H9 (cell line): Measurements from ENCODE around the gene BICRAL. TPM values are rescaled to one million over a fixed set of nuclear protein-coding genes. Genes with fewer than 3 reads are reported as not detected.

ENCODE experiments used
- DNase-seq: peaks from one replicate; pipeline ENCODE4 v3.0.0-alpha.2; 2017
- H2AFZ ChIP-seq: one replicate; pipeline ENCODE4 v1.6.1; 2013; ENCODE audit warnings: mild to moderate bottlenecking, low read length, control low read depth, moderate library complexity
- H2AK5ac ChIP-seq: 2 replicates; pipeline ENCODE4 v1.6.1; 2013; ENCODE audit warnings: low read length, control low read depth, mixed read lengths; ENCODE audit not compliant: insufficient read length
- H2BK120ac ChIP-seq: one replicate; pipeline ENCODE4 v1.6.1; 2013; ENCODE audit warnings: low read depth, mild to moderate bottlenecking, low read length, control low read depth, inconsistent platforms; ENCODE audit not compliant: poor library complexity, severe bottlenecking
- H2BK12ac ChIP-seq: 2 replicates; pipeline ENCODE4 v1.6.1; 2013; ENCODE audit warnings: low read length, control low read depth, mixed read lengths, low read depth; ENCODE audit not compliant: insufficient read length
- H2BK15ac ChIP-seq: 2 replicates; pipeline ENCODE4 v1.6.1; 2013; ENCODE audit warnings: low read depth, low read length, control low read depth
- H2BK20ac ChIP-seq: one replicate; pipeline ENCODE4 v1.6.1; 2013; ENCODE audit warnings: low read depth, mild to moderate bottlenecking, low read length, control low read depth, inconsistent platforms; ENCODE audit not compliant: poor library complexity, severe bottlenecking
- H2BK5ac ChIP-seq: 2 replicates; pipeline ENCODE4 v1.6.1; 2013; ENCODE audit warnings: low read length, control low read depth, mixed read lengths; ENCODE audit not compliant: insufficient read length
- H3K14ac ChIP-seq: 2 replicates; pipeline ENCODE4 v1.6.1; 2013; ENCODE audit warnings: low read length, control low read depth; ENCODE audit not compliant: insufficient read depth
- H3K18ac ChIP-seq: 2 replicates; pipeline ENCODE4 v1.6.1; 2013; ENCODE audit warnings: low read depth, mild to moderate bottlenecking, mixed read lengths, low read length, control low read depth; ENCODE audit not compliant: insufficient read length
- H3K23ac ChIP-seq: 2 replicates; pipeline ENCODE4 v1.6.1; 2013; ENCODE audit warnings: low read length, control low read depth, mixed read lengths, low read depth; ENCODE audit not compliant: insufficient read length
- H3K23me2 ChIP-seq: 2 replicates; pipeline ENCODE4 v1.6.1; 2013; ENCODE audit warnings: low read depth, mild to moderate bottlenecking, mixed read lengths, low read length, control low read depth; ENCODE audit not compliant: insufficient read length, poor library complexity, severe bottlenecking
- H3K27ac ChIP-seq: 2 replicates; pipeline ENCODE4 v1.5.1; 2013; ENCODE audit warnings: low read length, control low read depth, mixed read lengths, low read depth; ENCODE audit not compliant: insufficient read length
- H3K27me3 ChIP-seq: 2 replicates; pipeline ENCODE4 v1.6.1; 2013; ENCODE audit warnings: low read length, control low read depth, inconsistent platforms; ENCODE audit not compliant: insufficient read depth
- H3K4ac ChIP-seq: 2 replicates; pipeline ENCODE4 v1.6.1; 2013; ENCODE audit warnings: low read depth, mild to moderate bottlenecking, control low read depth, inconsistent platforms, low read length, moderate library complexity
- H3K4me1 ChIP-seq: 2 replicates; pipeline ENCODE4 v1.6.1; 2013; ENCODE audit warnings: low read length, control low read depth, inconsistent platforms; ENCODE audit not compliant: insufficient read depth
- H3K4me2 ChIP-seq: 2 replicates; pipeline ENCODE4 v1.6.1; 2013; ENCODE audit warnings: low read length, control low read depth, mixed read lengths; ENCODE audit not compliant: insufficient read length, insufficient read depth
- H3K56ac ChIP-seq: 2 replicates; pipeline ENCODE4 v1.6.1; 2013; ENCODE audit warnings: low read depth, mild to moderate bottlenecking, mixed read lengths, low read length, control low read depth; ENCODE audit not compliant: insufficient read length
- H3K79me1 ChIP-seq: 2 replicates; pipeline ENCODE4 v1.6.1; 2013; ENCODE audit warnings: low read depth, mild to moderate bottlenecking, moderate library complexity, low read length, control low read depth, inconsistent platforms; ENCODE audit not compliant: insufficient read depth, poor library complexity, severe bottlenecking
- H3K79me2 ChIP-seq: 2 replicates; pipeline ENCODE4 v1.6.1; 2013; ENCODE audit warnings: low read length, control low read depth, inconsistent platforms; ENCODE audit not compliant: insufficient read depth
- H3K9ac ChIP-seq: 2 replicates; pipeline ENCODE4 v1.6.1; 2013; ENCODE audit warnings: low read length, control low read depth, mixed read lengths; ENCODE audit not compliant: insufficient read length; ENCODE audit errors: extremely low read depth
- H3K9me3 ChIP-seq: one replicate; pipeline ENCODE4 v1.6.1; 2013; ENCODE audit warnings: low read depth, low read length, inconsistent platforms; ENCODE audit not compliant: control insufficient read depth
- H3T11ph ChIP-seq: one replicate; pipeline ENCODE4 v1.6.1; 2013; ENCODE audit warnings: mild to moderate bottlenecking, low read length, control low read depth, inconsistent platforms
- H4K20me1 ChIP-seq: one replicate; pipeline ENCODE4 v1.6.1; 2013; ENCODE audit not compliant: control insufficient read depth, insufficient read length, insufficient read depth
- H4K5ac ChIP-seq: 2 replicates; pipeline ENCODE4 v1.6.1; 2013; ENCODE audit warnings: low read depth, mild to moderate bottlenecking, mixed read lengths, low read length, control low read depth; ENCODE audit not compliant: insufficient read length
- H4K8ac ChIP-seq: replicated peaks from 2 replicates; pipeline ENCODE4 v1.6.1; 2013; ENCODE audit warnings: low read length, control low read depth, mixed read lengths, low read depth; ENCODE audit not compliant: insufficient read length
- H4K91ac ChIP-seq: 2 replicates; pipeline ENCODE4 v1.6.1; 2013; ENCODE audit warnings: low read depth, mild to moderate bottlenecking, moderate library complexity, mixed read lengths, low read length, control low read depth; ENCODE audit not compliant: insufficient read length
- H3K27ac Mint-ChIP-seq, 3 experiments: 2 replicates in 2 of 3; 3 replicates in 1 of 3; pipeline ENCODE4 v1.8.0; 2020 to 2021; ENCODE audit warnings: mixed read lengths in 3 of 3, mild to moderate bottlenecking in 1 of 3, moderate library complexity in 1 of 3
- H3K27me3 Mint-ChIP-seq: 2 replicates; pipeline ENCODE4 v1.8.0; 2021; ENCODE audit warnings: low read depth, mild to moderate bottlenecking, moderate library complexity, mixed read lengths
- H3K36me3 Mint-ChIP-seq, 3 experiments: 2 replicates in 2 of 3; 3 replicates in 1 of 3; pipeline ENCODE4 v1.8.0; 2020 to 2021; ENCODE audit warnings: low read depth in 3 of 3, mixed read lengths in 3 of 3; ENCODE audit not compliant: insufficient read depth in 1 of 3
- H3K4me1 Mint-ChIP-seq, 2 experiments: 2 replicates each; pipeline ENCODE4 v1.8.0; 2020; ENCODE audit warnings: mixed read lengths in 2 of 2
- H3K4me3 Mint-ChIP-seq, 2 experiments: 2 replicates in 1 of 2; 3 replicates in 1 of 2; pipeline ENCODE4 v1.8.0; 2020 to 2021; ENCODE audit warnings: mild to moderate bottlenecking in 2 of 2, mixed read lengths in 2 of 2, moderate library complexity in 1 of 2
- H3K9me3 Mint-ChIP-seq, 2 experiments: 2 replicates in 1 of 2; 3 replicates in 1 of 2; pipeline ENCODE4 v1.8.0; 2020; ENCODE audit warnings: mild to moderate bottlenecking in 2 of 2, mixed read lengths in 2 of 2, moderate library complexity in 1 of 2
- CTCF ChIP-seq: fragments of 200-600 bp; sonication (generic); conservative IDR thresholded peaks from 3 replicates; pipeline ENCODE4 v1.8.0; 2021; ENCODE audit warnings: antibody characterized with exemption, mild to moderate bottlenecking
- WGBS: extraction: QIAGEN DNeasy Blood & Tissue Kit; methylation state at CpG from one replicate; pipeline ENCODE4 v1.1.7; 2013; ENCODE audit warnings: missing lambda C conversion rate, low lambda C conversion rate, mixed read lengths; ENCODE audit not compliant: insufficient read length; ENCODE audit errors: extremely low coverage; 5-methylcytosine and 5-hydroxymethylcytosine counted together
- total RNA-seq: library from RNA; stranded (reverse); gene quantifications from 2 replicates; pipeline ENCODE4 v1.2.1, GENCODE V29; 2021

Gene BICRAL
- total RNA-seq, 1 experiment from 2014 or later = 9.8 TPM

- no peak overlapping the region for H3K4me3 Mint-ChIP-seq
- H4K20me1 ChIP-seq = no peaks in the 10 kb centered on the region
- peaks cover 6 to 16% (median 7%) of the 10 kb centered on the region in 3 experiments; a peak in 6 of 7 replicates for H3K36me3 Mint-ChIP-seq
- H3K14ac ChIP-seq = no peak overlapping the region
- H2BK20ac ChIP-seq = no peak overlapping the region
- H2BK5ac ChIP-seq = no peak overlapping the region
- H3K4me1 Mint-ChIP-seq = no peaks in the 10 kb centered on the region
- DNase-seq = no peak
- no peaks in the 10 kb centered on the region for H3K9me3 ChIP-seq
- no peaks in the 10 kb centered on the region for H3K27me3 ChIP-seq
- H2BK15ac ChIP-seq = no peak overlapping the region
- H3K27me3 Mint-ChIP-seq = no peaks in the 10 kb centered on the region
- no peak overlapping the region for H2AFZ ChIP-seq
- TF ChIP-seq CTCF = no peak
- H3K56ac ChIP-seq = no peak overlapping the region
- no peaks in the 10 kb centered on the region for H3K4me1 ChIP-seq
- H3K9me3 Mint-ChIP-seq = no peaks in the 10 kb centered on the region; a peak in 1 of 5 replicates
- H3K4me2 ChIP-seq = no peak overlapping the region
- H4K8ac ChIP-seq = no peak overlapping the region
- no peak overlapping the region for H4K91ac ChIP-seq
- H3T11ph ChIP-seq = no peak overlapping the region
- no CpG with 5 or more reads among the region's 2 CpGs for WGBS
- no peaks in the 10 kb centered on the region for H3K79me2 ChIP-seq
- no peak overlapping the region for H2BK12ac ChIP-seq
- H3K27ac Mint-ChIP-seq = peak overlapping the region in 2 of 3 experiments; percentile 20 to 61; a peak in 2 of 7 replicates
- no peak overlapping the region for H4K5ac ChIP-seq
- no peak overlapping the region for H2AK5ac ChIP-seq
- H3K18ac ChIP-seq = no peak overlapping the region
- no peak overlapping the region for H3K9ac ChIP-seq
- H2BK120ac ChIP-seq = no peak overlapping the region
- H3K23ac ChIP-seq = no peak overlapping the region
- no peak overlapping the region for H3K27ac ChIP-seq
- H3K4ac ChIP-seq = no peak overlapping the region
- H3K79me1 ChIP-seq = no peaks in the 10 kb centered on the region
- H3K23me2 ChIP-seq = no peaks in the 10 kb centered on the region
These were observed 64.7 kb downstream of the BICRAL start for GRCh38 chr6:42846505-42846904.
